GM12892 (cell line): ENCODE measurements around the gene SDHAF2. TPM values are rescaled to one million over a fixed set of nuclear protein-coding genes. Genes with fewer than 3 reads are reported as not detected.
"Not testable (repeated sequence)": the region's sequence is repeated elsewhere in the genome, so short reads cannot be mapped to it uniquely, and the experiment has no call there.

Experiments
- DNase-seq: peaks from one replicate; pipeline ENCODE4 v3.0.0; 2011; ENCODE audit not compliant: insufficient read length
- FAIRE-seq: peaks from 2 replicates; lab custom pipeline; 2011; peaks lifted over from hg19 to GRCh38; lab: Jason Lieb, UNC
- POLR2A ChIP-seq: IDR thresholded peaks from 2 replicates; pipeline ENCODE4 v1.6.1; 2011; ENCODE audit warnings: low read depth, low read length, control low read depth
- POLR2AphosphoS5 ChIP-seq: IDR thresholded peaks from 2 replicates; pipeline ENCODE4 v1.6.1; 2011; ENCODE audit warnings: low read depth, low read length, control low read depth
- TAF1 ChIP-seq: IDR thresholded peaks from 2 replicates; pipeline ENCODE4 v1.6.1; 2011; ENCODE audit warnings: low read depth, mild to moderate bottlenecking, control low read depth, low read length, borderline replicate concordance
- polyA plus RNA-seq: library from polyadenylated mRNA; unstranded; fragments of >200 nt; gene quantifications from one replicate; pipeline ENCODE4 v1.2.1, GENCODE V29; 2012; ENCODE audit warnings: missing spikeins, inconsistent platforms; ENCODE audit not compliant: missing spikeins

SDHAF2 gene
- 43.2 TPM for polyA plus RNA-seq

- TF ChIP-seq POLR2A (peak; percentile 80; the same call in 1 of the 2 replicates), TAF1 (peak; percentile 81), POLR2AphosphoS5 (peak; percentile 79)
- DNase-seq (peak; percentile 90), FAIRE-seq (peak; percentile 95)
Measured at GRCh38 chr11:61429691-61430582, at the start of gene SDHAF2, which contains the start of gene CPSF7. Gene SDHAF2 (plus strand): TSS chr11:61430124. CDS start chr11:61430147, 23 bp downstream. Gene CPSF7 (minus strand): TSS chr11:61429975. CDS start chr11:61429235, 740 bp downstream.

GRCh38 chr11:61380884-61381283 is 49.0 kb upstream of the SDHAF2 start:
- TF ChIP-seq POLR2AphosphoS5 (no peak), TAF1 (no peak), POLR2A (no peak)

DNA sequence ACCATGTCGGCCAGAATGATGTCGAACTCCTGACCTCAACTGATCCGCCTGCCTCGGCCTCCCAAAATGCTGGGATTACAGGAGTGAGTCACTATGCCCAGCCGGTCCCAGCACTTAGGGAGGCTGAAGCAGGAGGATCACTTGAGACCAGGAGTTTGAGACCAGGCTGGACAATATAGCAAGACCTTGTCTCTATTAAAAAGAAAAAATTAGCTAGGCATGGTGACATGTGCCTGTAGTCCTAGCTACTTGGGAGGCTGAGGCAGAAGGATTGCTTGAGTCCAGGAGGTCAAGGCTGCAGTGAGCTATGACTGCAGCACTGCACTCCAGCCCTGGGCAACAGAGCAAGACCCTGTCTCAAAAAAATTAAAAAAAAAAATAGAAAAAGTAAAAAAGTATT is 46.1 kb upstream of the SDHAF2 start:
- not testable (repeated sequence) for FAIRE-seq, DNase-seq

More at GRCh38 chr11:61380884-61381283, 49.0 kb upstream of the SDHAF2 start:
- no peak for DNase-seq
- no peak for FAIRE-seq

DNA sequence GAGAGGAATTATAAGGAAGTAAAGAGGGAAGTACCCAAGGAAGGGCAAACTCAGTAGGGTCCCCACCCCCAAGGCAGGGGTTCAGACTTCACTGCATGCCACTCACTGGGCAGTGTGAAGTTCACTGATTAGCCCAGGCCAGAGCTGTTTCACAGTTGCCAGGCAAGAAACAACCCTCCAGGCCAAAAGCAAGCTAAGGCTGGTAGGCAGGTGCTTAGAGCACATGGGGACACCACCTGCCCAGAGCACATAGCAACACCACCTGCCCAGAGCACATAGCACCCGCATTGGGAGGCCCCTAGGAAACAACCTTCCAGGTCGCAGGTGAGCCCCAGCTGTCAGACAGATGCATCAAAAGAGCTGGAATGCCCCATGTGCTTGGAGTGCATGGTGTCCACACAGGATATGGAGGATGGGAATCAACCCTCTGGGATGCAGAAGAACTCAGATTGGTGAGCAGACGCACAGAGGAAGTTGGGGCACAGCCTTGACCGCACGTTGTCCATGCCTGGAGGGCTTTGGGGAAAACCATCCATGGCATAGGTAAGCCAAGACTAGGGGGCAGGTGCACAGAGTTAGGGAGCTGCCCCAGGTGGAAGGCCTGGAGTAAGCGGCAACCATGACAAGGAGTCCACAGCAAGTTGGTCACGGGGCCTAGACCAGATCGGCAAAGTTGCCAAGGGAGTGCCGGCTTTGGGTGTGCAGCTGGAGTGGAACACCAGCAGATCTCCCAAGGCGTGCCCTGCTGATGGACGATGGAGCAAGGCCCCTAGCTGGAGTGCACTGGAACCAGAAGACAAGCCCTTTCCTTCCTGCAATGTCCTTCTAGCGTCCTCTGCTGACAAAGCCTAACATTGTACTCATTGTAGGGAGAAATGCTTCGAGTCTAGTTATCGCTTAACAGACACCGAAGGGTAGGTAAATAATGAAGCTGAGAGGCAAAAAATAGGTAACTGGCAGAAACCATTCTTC is 45.4 kb upstream of the SDHAF2 start:
- FAIRE-seq (no peak), DNase-seq (no peak)
- no peak for TF ChIP-seq POLR2AphosphoS5
- no peak for TF ChIP-seq POLR2A
- no peak for TF ChIP-seq TAF1

GRCh38 chr11:61390161-61390560 is 39.8 kb upstream of the SDHAF2 start:
- TF ChIP-seq POLR2A: no peak
- no peak for TF ChIP-seq TAF1
- TF ChIP-seq POLR2AphosphoS5: no peak
- FAIRE-seq (no peak), DNase-seq (no peak)

DNA sequence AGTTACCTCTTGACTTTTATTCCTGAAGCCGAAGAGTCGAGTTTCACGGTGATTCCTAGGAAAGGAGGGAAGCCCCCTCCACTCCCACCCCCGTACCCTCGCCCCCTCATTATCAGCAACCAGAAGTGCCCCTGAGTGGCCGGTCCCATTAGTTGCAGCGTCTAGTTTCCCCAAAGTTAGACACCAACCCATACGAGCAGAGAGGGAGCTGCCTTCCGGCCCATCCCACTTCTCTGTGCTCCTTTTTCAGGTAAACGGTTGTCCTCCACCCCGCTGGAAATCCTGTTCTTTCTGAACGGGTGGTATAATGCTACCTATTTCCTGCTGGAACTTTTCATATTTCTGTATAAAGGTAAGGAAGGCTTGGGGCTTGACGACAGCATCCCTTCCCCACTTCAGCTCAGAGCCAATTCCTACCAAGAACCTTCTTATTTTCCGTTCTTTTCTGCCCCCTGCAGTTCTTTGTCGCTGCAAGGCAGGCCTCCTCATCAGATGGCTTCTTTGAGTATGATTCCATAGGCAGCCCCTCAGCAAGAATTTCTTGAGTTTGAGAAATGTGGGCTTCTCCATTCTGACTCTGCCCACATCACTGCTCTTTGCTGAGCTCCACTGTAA is 36.8 kb upstream of the SDHAF2 start:
- peak; percentile 30 for FAIRE-seq
- TF ChIP-seq TAF1 (no peak), POLR2AphosphoS5 (no peak), POLR2A (no peak)
- DNase-seq: no peak

DNA sequence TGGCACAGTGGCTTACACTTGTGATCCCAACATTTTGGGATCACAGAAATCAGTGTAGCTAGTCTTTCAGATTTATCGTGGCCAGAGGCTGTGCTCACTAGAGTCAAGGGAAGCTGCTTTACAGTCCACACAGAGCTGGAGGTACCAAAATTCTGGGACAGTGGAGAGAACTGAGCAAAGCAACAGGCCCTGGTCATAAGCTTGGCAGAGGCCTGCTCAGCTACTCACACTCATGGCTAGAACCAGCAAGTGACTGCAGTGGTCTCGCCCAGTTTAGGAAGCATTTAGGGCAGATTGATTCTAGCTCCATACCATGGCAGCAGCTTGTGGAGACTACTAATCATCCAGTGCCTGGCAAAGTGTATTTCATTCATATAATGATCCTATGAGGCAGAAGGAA is 28.8 kb upstream of the SDHAF2 start:
- FAIRE-seq (no peak), DNase-seq (no peak)
- no peak; the same call in 1 of the 2 replicates for TF ChIP-seq POLR2AphosphoS5
- TF ChIP-seq TAF1: no peak
- no peak for TF ChIP-seq POLR2A

DNA sequence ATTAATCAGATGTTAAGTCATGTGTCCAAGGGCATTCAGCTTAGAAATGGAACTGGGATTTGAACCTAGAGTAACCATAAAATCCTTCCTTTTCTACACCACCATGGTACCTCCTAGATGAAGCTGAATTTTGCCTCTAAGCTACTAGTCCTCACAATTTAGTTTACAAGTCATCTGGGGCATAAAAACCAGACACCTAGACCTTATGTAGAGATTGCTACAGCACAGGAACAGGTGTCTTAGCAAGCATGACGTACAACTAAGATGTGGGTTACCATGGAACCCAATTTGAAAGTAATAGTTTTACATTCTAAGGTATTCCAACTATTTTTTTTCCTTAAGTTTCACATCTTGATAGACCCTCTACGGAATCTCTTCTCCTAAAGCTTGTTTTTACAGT is 28.4 kb upstream of the SDHAF2 start:
- DNase-seq (no peak), FAIRE-seq (no peak)
- TF ChIP-seq POLR2AphosphoS5: no peak
- no peak for TF ChIP-seq TAF1
- no peak for TF ChIP-seq POLR2A

GRCh38 chr11:61403658-61404057 is 26.3 kb upstream of the SDHAF2 start:
- DNase-seq (no peak), FAIRE-seq (no peak)
- no peak for TF ChIP-seq POLR2A
- TF ChIP-seq TAF1: no peak
- TF ChIP-seq POLR2AphosphoS5: no peak

GRCh38 chr11:61404103-61404502 is 25.8 kb upstream of the SDHAF2 start:
- DNase-seq (no peak), FAIRE-seq (no peak)
- no peak for TF ChIP-seq POLR2AphosphoS5
- TF ChIP-seq POLR2A: 0 out of 2 replicates have a peak, but pooled peaks have one; percentile 19

- FAIRE-seq (no peak), DNase-seq (no peak)
- TF ChIP-seq TAF1 (no peak), POLR2A (no peak), POLR2AphosphoS5 (no peak)
Measured at GRCh38 chr11:61404641-61405040, 25.3 kb upstream of the SDHAF2 start.

DNA sequence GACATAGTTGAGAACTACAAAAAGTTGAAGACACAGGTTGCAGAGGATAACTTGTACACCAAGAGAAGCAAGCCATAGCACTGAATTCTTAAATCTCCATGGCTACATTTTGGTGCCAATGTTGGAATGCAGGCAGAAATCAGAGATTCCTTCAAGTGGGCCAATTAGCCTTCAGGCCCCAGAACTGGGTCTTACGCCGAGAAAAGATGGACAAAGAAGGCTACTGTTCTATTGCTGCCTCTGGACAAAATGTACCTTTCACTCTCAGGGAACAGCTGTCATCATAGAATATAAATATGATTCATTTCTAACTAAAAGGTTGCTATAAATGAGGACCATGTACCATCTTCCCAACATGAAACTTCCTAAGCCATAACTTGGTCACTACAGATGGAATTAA is 23.9 kb upstream of the SDHAF2 start:
- DNase-seq (no peak), FAIRE-seq (no peak)
- no peak for TF ChIP-seq POLR2AphosphoS5
